Breast epithelium (tissue), 3 donors: ENCODE results near the gene SRGAP1.
"Not testable (repeated sequence)": the region's sequence is repeated elsewhere in the genome, so short reads cannot be mapped to it uniquely, and the experiment has no call there.

Experiments used
- POLR2A ChIP-seq: fragments of 450-650 bp; IDR thresholded peaks from one replicate; pipeline ENCODE4 v1.6.1; 2016; ENCODE audit warnings: antibody characterized with exemption, mild to moderate bottlenecking, moderate library complexity
- POLR2AphosphoS5 ChIP-seq, 3 donors: sonication (generic); formaldehyde crosslinking; IDR thresholded peaks; one replicate each; pipeline ENCODE4 v1.6.1; 2017; ENCODE audit warnings: antibody characterized with exemption in 3 of 3
- TF ChIP-seq, protein P1 (sequence below), 3 donors: fragments of 450-650 bp; IDR thresholded peaks; one replicate each; pipeline ENCODE4 v1.5.1; 2016 to 2017; ENCODE audit warnings: antibody characterized with exemption in 3 of 3, mild to moderate bottlenecking in 3 of 3, moderate library complexity in 3 of 3

DNA sequence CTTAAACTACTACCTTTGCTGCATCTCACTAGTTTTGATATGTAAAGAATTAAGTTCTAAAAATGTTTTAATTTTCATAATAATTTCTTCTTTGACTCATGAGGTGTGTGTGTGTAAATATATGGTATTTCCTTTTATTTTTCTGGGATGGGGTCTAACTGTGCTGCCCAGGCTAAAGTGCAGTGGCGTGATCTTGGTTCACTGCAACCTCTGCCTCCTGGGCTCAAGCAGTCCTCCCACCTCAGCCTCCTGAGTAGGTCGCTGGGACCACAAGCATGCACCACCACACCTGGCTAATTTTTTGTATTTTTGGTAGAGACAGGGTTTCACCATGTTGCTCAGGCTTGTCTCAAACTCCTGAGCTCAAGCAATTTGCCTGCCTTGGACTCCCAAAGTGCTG lies 15.4 kb downstream of the SRGAP1 start:
- TF ChIP-seq, protein P1, sequence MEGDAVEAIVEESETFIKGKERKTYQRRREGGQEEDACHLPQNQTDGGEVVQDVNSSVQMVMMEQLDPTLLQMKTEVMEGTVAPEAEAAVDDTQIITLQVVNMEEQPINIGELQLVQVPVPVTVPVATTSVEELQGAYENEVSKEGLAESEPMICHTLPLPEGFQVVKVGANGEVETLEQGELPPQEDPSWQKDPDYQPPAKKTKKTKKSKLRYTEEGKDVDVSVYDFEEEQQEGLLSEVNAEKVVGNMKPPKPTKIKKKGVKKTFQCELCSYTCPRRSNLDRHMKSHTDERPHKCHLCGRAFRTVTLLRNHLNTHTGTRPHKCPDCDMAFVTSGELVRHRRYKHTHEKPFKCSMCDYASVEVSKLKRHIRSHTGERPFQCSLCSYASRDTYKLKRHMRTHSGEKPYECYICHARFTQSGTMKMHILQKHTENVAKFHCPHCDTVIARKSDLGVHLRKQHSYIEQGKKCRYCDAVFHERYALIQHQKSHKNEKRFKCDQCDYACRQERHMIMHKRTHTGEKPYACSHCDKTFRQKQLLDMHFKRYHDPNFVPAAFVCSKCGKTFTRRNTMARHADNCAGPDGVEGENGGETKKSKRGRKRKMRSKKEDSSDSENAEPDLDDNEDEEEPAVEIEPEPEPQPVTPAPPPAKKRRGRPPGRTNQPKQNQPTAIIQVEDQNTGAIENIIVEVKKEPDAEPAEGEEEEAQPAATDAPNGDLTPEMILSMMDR (IDR thresholded peaks at IDR 0.05) = not testable (repeated sequence)
- TF ChIP-seq POLR2A; POLR2AphosphoS5 (IDR thresholded peaks at IDR 0.05): not testable (repeated sequence)
